Fibroblast of skin of abdomen (primary cell): Measurements from ENCODE around the gene SETMAR. TPM values are rescaled to one million over a fixed set of nuclear protein-coding genes. Genes with fewer than 3 reads are reported as not detected.
"Not testable (repeated sequence)": the region's sequence is repeated elsewhere in the genome, so short reads cannot be mapped to it uniquely, and the experiment has no call there.

Experiments used
- DNase-seq: peaks from one replicate; pipeline ENCODE4 v3.0.0-alpha.2; 2013
- polyA plus RNA-seq, 2 experiments: library from polyadenylated mRNA; unstranded; fragments of 120-200 nt; gene quantifications; one replicate each; pipeline ENCODE4 v1.2.1, GENCODE V29; 2013; ENCODE audit not compliant: insufficient read length in 2 of 2

The SETMAR gene
- polyA plus RNA-seq (2013, experiment 1 of 2; ENCODE audit: insufficient read length) = 12.4 TPM
- polyA plus RNA-seq (2013, experiment 2 of 2; ENCODE audit: insufficient read length) = 13.9 TPM

DNA sequence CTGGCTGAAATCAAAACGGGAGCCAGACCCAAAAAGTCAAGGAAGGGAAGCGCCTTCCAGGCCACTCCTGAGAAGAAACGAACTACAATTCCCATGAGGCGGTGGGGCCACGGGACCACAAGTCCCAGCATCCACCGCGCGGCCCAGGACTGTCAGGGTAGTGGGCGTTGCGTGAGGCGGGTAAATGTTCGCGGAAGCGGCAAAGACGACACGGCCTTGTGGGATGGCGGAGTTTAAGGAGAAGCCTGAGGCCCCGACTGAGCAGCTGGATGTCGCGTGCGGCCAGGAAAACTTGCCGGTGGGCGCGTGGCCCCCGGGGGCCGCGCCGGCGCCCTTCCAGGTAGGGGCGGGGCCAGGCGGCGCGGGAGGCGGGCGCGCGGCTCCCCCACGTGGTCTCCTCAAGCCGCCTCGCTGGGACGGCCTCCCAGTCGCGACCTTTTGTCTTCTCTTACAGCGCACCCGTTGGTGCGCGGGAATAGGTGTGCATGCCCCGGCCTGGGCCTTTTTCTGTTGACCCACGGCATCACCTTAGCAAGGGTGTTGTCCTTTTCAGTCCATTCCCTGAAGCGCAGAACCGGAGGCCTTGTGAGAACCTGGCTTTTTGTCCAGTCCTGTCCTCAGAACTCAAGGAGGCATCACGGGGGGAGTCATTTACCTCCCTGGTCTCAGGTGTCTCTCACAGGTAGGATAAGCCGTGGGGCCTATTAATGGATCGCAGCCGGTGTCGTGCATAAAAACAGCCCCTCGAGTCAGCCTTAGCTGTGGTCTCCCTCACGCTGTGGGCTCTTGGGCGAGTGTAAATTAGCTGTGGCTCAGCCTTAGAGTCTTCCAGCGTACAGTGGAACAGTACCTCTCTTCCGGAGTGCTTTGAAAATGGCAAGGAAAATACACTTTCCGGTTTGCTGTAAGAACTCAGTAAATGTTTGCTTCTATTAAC lies at the start of gene SETMAR:
SETMAR (plus strand) TSS at position 183 of the 937 bp plus-strand sequence; CDS start at position 185, 2 bp downstream.
- DNase-seq = peak; percentile 87

DNA sequence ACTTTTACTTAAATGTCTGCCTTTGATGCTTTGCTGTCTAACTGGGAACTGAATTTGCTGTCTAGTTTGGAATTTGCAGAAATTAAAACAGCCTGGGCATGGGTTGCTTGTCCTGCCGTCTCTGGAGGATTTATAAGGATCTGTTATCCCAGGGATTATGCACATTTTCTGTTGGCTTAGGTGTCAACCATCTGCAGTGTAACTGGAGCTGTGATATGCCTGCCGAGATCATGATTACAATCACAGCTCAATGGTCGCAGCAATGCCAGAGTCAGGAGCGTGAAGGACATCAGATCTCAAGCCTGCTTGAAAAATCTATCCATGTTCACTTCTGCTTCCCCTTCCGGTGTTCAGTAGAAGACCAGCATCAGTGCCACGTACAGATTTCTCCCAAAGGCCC lies 41.8 kb upstream of the SETMAR start:
- DNase-seq = no peak

GRCh38 chr3:4264040-4264439 lies 39.1 kb upstream of the SETMAR start:
- DNase-seq = no peak

DNA sequence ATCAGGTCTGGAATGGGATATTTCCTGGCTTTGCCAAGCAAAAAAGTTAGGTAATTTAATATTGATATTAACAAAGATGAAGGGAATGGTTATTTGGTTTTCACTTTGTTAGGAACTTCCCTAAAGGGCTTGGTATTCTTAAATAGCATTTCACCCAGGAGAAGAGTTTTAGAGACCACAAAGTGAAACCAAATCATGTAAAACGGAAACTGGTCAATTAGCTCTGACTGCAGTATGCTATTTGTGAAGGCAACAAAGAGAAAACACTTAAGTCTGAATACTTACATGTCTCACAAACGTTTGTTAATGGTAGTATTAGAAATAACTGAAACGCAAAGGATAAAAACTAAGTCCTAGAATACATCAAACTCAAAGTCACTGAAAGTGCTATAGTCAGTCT lies 32.4 kb upstream of the SETMAR start:
- DNase-seq = no peak

- DNase-seq = peak; percentile 27
Measured at GRCh38 chr3:4271834-4272233, 31.3 kb upstream of the SETMAR start.

DNA sequence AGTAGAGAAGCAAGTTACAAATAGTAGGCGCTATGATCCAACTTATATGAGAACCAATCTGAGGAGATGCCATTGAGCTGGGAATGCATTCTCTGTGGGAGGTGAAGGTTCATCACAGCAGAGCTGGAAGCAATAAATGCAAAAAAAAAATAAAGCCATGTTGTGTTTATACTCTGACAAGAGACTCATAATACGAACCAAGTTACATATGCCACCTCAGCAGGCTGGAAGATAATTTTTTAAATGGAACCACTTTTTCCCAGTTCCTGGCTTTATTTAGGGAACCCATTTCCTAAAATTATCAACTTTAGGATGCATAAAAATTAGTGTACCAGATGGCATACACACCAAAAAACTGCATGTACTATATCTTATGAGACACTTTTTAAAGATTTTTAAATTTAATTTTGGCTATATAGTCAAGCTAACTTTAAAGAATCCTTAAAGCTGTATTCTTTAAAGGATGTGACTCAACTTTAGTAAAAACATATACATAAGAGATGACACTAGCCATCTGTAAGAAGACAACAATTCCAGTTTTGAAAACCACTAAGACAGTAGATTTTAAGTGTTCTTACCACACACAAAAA lies 23.6 kb upstream of the SETMAR start:
- no peak for DNase-seq

DNA sequence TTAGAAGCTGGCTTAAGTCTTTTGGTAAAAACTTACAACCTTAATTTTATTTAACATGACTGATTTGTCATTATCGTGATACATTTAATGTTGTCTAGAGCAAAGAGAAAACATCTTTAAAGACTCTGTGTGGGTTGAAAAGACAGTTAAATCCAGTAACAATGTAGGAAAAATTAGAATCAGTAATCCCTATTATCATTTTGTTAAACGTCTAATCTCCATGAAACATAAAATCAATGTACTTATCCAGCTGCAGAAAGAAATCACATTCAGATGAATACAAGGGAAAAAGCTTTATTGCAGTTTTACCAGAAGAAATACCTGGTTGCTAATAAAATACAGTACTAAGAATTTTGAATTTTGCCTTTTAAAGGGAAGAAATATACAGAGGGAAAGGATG lies 21.2 kb upstream of the SETMAR start:
- DNase-seq = no peak

- no peak for DNase-seq
Measured at GRCh38 chr3:4284865-4285264, 18.3 kb upstream of the SETMAR start.

DNA sequence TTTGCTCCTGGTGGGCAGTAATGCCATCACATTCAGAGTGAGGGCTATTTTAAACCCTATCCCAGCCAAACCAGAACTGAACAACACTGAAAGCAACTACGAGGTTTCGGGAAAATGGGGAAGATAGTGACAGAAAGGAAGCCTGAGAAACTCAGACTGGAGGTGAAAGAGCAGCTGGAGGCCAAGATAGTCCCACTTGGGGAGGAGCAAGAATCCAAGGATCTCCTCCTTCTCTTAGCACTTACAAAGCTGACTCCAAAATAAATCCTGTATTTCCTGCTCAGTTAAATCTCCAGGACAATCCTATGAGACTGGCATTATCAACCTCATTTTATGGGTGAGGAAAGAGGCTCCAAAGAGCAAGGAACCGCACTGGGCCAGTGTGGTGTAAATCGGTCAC lies 14.1 kb upstream of the SETMAR start:
- no peak for DNase-seq

DNA sequence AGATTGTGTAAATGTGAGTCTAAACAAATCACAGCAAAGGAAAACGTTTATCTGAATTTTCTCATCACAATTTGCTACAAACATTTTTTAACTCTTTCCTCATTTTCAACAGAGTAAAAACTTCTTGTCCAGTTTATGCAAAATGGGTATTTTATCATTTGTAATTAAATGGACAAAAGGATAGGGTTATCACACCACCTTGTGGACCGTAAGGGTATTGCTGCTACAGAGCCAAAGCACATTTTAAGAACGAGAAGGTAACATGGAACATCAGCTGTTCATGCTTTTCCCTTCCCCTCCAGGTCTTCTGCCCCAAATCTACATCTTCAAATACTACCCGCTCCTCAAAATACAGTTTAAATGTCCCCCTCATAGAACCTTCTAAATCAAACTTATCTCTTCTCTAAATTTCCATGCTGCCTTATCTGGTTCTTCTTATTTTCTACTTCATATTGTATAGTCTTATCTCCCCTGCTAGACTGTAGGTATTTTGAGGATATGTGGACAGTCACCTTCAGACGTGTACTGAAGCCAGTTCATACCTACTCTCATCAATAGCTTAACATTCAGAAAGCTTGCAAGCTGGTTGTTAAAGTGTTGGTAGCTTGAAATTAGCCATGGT lies 12.8 kb upstream of the SETMAR start:
- peak; percentile 31 for DNase-seq

- no peak for DNase-seq
Measured at GRCh38 chr3:4292301-4292700, 10.9 kb upstream of the SETMAR start.

- DNase-seq = no peak
Measured at GRCh38 chr3:4294616-4295327, 8.4 kb upstream of the SETMAR start.

- DNase-seq = not testable (repeated sequence)
Measured at GRCh38 chr3:4296454-4296853, 6.7 kb upstream of the SETMAR start.

DNA sequence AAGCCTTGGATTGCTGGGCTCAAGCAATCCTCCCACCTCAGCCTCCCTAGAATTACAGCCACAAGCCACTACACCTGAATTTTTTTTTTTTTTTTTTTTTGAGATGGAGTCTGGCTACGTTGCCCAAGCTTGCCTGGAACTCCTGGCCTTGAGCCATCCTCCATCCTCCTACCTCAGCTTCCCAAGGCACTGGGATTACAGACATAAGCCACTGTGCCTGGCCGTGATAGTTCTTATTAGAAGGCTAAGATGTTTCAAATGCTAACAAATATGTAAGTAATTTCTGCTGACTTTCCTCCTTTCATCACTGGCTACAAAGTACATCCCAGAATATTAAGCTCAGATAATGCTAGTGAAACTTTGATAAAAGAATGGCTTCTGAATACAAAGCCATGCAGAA lies 5.7 kb upstream of the SETMAR start:
- no peak for DNase-seq

GRCh38 chr3:4302747-4303146 lies 422 bp upstream of the SETMAR start:
- DNase-seq = no peak

- not testable (repeated sequence) for DNase-seq
Measured at GRCh38 chr3:4305210-4305609, 2.0 kb downstream of the SETMAR start.

DNA sequence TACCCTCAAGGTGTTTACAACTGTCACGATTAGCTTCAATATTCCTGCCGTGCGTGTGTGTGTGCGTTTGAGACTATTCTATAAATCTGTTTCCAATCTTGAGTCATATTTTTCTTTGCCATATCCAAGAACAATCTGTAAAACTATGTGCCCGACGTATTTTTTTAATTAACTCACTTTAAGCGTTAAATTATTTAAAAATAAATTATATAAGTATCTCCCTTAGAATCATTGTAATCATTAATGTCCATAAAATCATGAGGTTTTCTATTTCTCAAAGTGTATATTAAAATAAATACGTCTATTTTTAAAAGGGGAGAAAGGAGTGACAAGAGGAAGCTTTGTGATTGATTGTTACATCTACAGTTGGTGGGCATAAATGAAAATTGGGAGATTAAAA lies 2.9 kb downstream of the SETMAR start:
- no peak for DNase-seq

- DNase-seq = peak; percentile 10
Measured at GRCh38 chr3:4306860-4307259, 3.7 kb downstream of the SETMAR start.

GRCh38 chr3:4309491-4310128 lies 6.4 kb downstream of the SETMAR start:
- DNase-seq = no peak

DNA sequence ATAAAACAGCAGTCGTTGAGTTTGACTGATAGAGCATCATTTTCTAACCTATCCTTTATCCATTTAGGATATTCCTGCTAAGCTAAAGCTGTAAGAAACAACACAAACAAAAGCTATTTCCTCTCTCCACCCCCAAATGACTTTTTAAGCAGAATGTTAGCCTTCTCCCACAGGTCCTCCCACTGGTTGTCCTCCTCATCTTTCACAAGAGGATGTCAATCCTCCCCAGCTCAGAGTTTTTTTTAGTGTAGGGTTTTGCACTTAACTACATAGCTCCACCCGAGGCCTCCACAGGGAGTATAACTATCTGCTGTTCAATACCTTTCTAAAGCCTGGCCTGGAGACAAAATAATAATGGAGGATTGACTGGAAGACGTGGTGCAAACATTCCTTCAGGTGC lies 7.8 kb downstream of the SETMAR start:
- DNase-seq = no peak

GRCh38 chr3:4311496-4311895 lies 8.3 kb downstream of the SETMAR start:
- DNase-seq = no peak

- DNase-seq = peak; percentile 22
Measured at GRCh38 chr3:4313606-4314293, 10.6 kb downstream of the SETMAR start.
